C4-2B (cell line): ENCODE data around the gene OSBPL10.

Experiments
- ZFX ChIP-seq: fragments of 450-650 bp; IDR thresholded peaks from 2 replicates; pipeline ENCODE4 v1.6.1; 2017
- TF ChIP-seq, protein P1 (sequence below): fragments of 450-650 bp; conservative IDR thresholded peaks from 2 replicates; pipeline ENCODE4 v1.5.1; 2017; ENCODE audit warnings: mild to moderate bottlenecking

- TF ChIP-seq, protein P1, sequence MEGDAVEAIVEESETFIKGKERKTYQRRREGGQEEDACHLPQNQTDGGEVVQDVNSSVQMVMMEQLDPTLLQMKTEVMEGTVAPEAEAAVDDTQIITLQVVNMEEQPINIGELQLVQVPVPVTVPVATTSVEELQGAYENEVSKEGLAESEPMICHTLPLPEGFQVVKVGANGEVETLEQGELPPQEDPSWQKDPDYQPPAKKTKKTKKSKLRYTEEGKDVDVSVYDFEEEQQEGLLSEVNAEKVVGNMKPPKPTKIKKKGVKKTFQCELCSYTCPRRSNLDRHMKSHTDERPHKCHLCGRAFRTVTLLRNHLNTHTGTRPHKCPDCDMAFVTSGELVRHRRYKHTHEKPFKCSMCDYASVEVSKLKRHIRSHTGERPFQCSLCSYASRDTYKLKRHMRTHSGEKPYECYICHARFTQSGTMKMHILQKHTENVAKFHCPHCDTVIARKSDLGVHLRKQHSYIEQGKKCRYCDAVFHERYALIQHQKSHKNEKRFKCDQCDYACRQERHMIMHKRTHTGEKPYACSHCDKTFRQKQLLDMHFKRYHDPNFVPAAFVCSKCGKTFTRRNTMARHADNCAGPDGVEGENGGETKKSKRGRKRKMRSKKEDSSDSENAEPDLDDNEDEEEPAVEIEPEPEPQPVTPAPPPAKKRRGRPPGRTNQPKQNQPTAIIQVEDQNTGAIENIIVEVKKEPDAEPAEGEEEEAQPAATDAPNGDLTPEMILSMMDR = no peak
- no peak for TF ChIP-seq ZFX
These were observed 28.9 kb downstream of the OSBPL10 start for GRCh38 chr3:31952205-31952604.
